KMS-11 (cell line): ENCODE data around the gene LTBR.

Source experiments
- H2AFZ ChIP-seq: fragments of 200-600 bp; sonication (generic); 2 replicates; pipeline ENCODE4 v1.6.1; 2016; ENCODE audit warnings: antibody characterized with exemption, mixed run types, low read depth
- H3K27ac ChIP-seq: fragments of 200-600 bp; sonication (generic); 2 replicates; pipeline ENCODE4 v1.6.1; 2016; ENCODE audit warnings: mild to moderate bottlenecking, mixed run types
- H3K27me3 ChIP-seq: fragments of 200-600 bp; sonication (generic); 2 replicates; pipeline ENCODE4 v1.6.1; 2017; ENCODE audit warnings: mild to moderate bottlenecking, low read depth, mixed run types, moderate library complexity; ENCODE audit not compliant: insufficient read depth
- H3K36me3 ChIP-seq: fragments of 200-600 bp; sonication (generic); 2 replicates; pipeline ENCODE4 v1.6.1; 2017; ENCODE audit warnings: mild to moderate bottlenecking, mixed run types; ENCODE audit not compliant: insufficient read depth
- H3K4me1 ChIP-seq: fragments of 200-600 bp; sonication (generic); 2 replicates; pipeline ENCODE4 v1.6.1; 2016; ENCODE audit warnings: mild to moderate bottlenecking, low read depth, mixed run types; ENCODE audit not compliant: poor library complexity, severe bottlenecking
- H3K4me2 ChIP-seq: fragments of 200-600 bp; sonication (generic); 2 replicates; pipeline ENCODE4 v1.7.0; 2016; ENCODE audit warnings: mild to moderate bottlenecking, mixed run types
- H3K4me3 ChIP-seq: fragments of 200-600 bp; sonication (generic); IDR thresholded peaks from 2 replicates; pipeline ENCODE4 v1.6.1; 2017; ENCODE audit warnings: low read depth, low read length, mixed read lengths; ENCODE audit not compliant: insufficient read depth
- H3K79me2 ChIP-seq: fragments of 200-600 bp; sonication (generic); 2 replicates; pipeline ENCODE4 v1.6.1; 2016; ENCODE audit warnings: low read depth, mixed run types; ENCODE audit not compliant: insufficient read depth
- H3K9ac ChIP-seq: fragments of 200-600 bp; sonication (generic); 2 replicates; pipeline ENCODE4 v1.6.1; 2016; ENCODE audit warnings: mild to moderate bottlenecking, mixed run types
- H4K20me1 ChIP-seq: fragments of 200-600 bp; sonication (generic); 2 replicates; pipeline ENCODE4 v1.6.1; 2016; ENCODE audit warnings: mild to moderate bottlenecking, mixed run types; ENCODE audit not compliant: insufficient read depth
- CTCF ChIP-seq: fragments of 200-600 bp; sonication (generic); conservative IDR thresholded peaks from 2 replicates; pipeline ENCODE4 v1.6.1; 2017; ENCODE audit warnings: low read depth, mild to moderate bottlenecking, antibody characterized with exemption, low read length, moderate library complexity, mixed read lengths

The LTBR gene

GRCh38 chr12:6435961-6436715 lies 52.2 kb downstream of the LTBR start:
- H3K79me2 ChIP-seq, result no peaks in the 10 kb centered on the region
- H3K27ac ChIP-seq, result no peak overlapping the region
- H2AFZ ChIP-seq, result no peak overlapping the region
- peaks cover 40% of the 10 kb centered on the region for H3K4me1 ChIP-seq
- H3K4me3 ChIP-seq, result no peak overlapping the region
- no peaks in the 10 kb centered on the region for H3K27me3 ChIP-seq
- no peaks in the 10 kb centered on the region for H3K36me3 ChIP-seq
- no peak overlapping the region for H3K4me2 ChIP-seq
- no peaks in the 10 kb centered on the region for H4K20me1 ChIP-seq
- TF ChIP-seq CTCF, result no peak
- H3K9ac ChIP-seq, result no peak overlapping the region

GRCh38 chr12:6437586-6437985 lies 53.6 kb downstream of the LTBR start:
- Histone ChIP-seq H3K4me3 (no peak overlapping the region), H4K20me1 (no peaks in the 10 kb centered on the region), H3K9ac (no peak overlapping the region), H3K4me2 (no peak overlapping the region), H3K4me1 (peaks cover 27% of the 10 kb centered on the region), H3K79me2 (no peaks in the 10 kb centered on the region), H3K36me3 (no peaks in the 10 kb centered on the region), H3K27me3 (no peaks in the 10 kb centered on the region), H3K27ac (no peak overlapping the region), H2AFZ (no peak overlapping the region)
- TF ChIP-seq CTCF, result no peak

GRCh38 chr12:6438345-6438744 lies 54.4 kb downstream of the LTBR start:
- Histone ChIP-seq H3K36me3 (no peaks in the 10 kb centered on the region), H3K79me2 (no peaks in the 10 kb centered on the region), H3K9ac (no peak overlapping the region), H3K27me3 (no peaks in the 10 kb centered on the region), H3K4me1 (peaks cover 25% of the 10 kb centered on the region), H3K4me3 (no peak overlapping the region), H4K20me1 (no peaks in the 10 kb centered on the region), H3K27ac (no peak overlapping the region), H2AFZ (no peak overlapping the region), H3K4me2 (no peak overlapping the region)
- no peak for TF ChIP-seq CTCF

GRCh38 chr12:6440391-6440790 lies 56.4 kb downstream of the LTBR start:
- no peak overlapping the region for H3K4me3 ChIP-seq
- H3K27me3 ChIP-seq, result no peaks in the 10 kb centered on the region
- no peak for TF ChIP-seq CTCF
- no peak overlapping the region for H3K4me2 ChIP-seq
- no peaks in the 10 kb centered on the region for H4K20me1 ChIP-seq
- no peaks in the 10 kb centered on the region for H3K79me2 ChIP-seq
- H3K4me1 ChIP-seq, result peaks cover 35% of the 10 kb centered on the region
- H2AFZ ChIP-seq, result no peak overlapping the region
- no peak overlapping the region for H3K27ac ChIP-seq
- no peak overlapping the region for H3K9ac ChIP-seq
- H3K36me3 ChIP-seq, result no peaks in the 10 kb centered on the region
